A673 (cell line): ENCODE results near the gene ITGAV. TPM values are rescaled to one million over a fixed set of nuclear protein-coding genes. Genes with fewer than 3 reads are reported as not detected.
"Not testable (repeated sequence)": the region's sequence is repeated elsewhere in the genome, so short reads cannot be mapped to it uniquely, and the experiment has no call there.

Source experiments
- BruUV-seq: library from RNA; stranded (reverse); fragments of 400-500 nt; replicated peaks from 2 replicates; lab custom pipeline; 2021; lab: Mats Ljungman, UMichigan
- CTCF ChIA-PET: fragments of 300-600 bp; sonication (Branson Sonifier 250); formaldehyde crosslinking; loops from one replicate; lab custom pipeline; 2022; ENCODE audit warnings: antibody characterized with exemption; lab: Charles Lee
- POLR2A ChIA-PET: fragments of 300-600 bp; sonication (Branson Sonifier 250); formaldehyde crosslinking; loops from one replicate; lab custom pipeline; 2022; ENCODE audit warnings: antibody characterized with exemption; ENCODE audit not compliant: low non-redundant PET; lab: Charles Lee
- DNase-seq: peaks from one replicate; pipeline ENCODE4 v3.0.0-alpha.2; 2015; ENCODE audit warnings: low spot score
- H3K27ac ChIP-seq: fragments of 200-600 bp; sonication (generic); 2 replicates; pipeline ENCODE4 v1.5.1; 2016; ENCODE audit warnings: mixed run types, low read depth, mild to moderate bottlenecking, mixed read lengths, antibody characterized with exemption, low read length; ENCODE audit not compliant: poor library complexity, severe bottlenecking
- H3K27me3 ChIP-seq: fragments of 200-600 bp; sonication (generic); replicated peaks from 2 replicates; pipeline ENCODE4 v1.6.1; 2017; ENCODE audit warnings: mixed run types, low read depth, mild to moderate bottlenecking, mixed read lengths, antibody characterized with exemption, low read length; ENCODE audit not compliant: insufficient read depth, poor library complexity
- H3K36me3 ChIP-seq: fragments of 200-600 bp; sonication (generic); 2 replicates; pipeline ENCODE4 v1.6.1; 2016; ENCODE audit warnings: mixed run types, mild to moderate bottlenecking, mixed read lengths, antibody characterized with exemption, low read length; ENCODE audit not compliant: insufficient read depth, poor library complexity, severe bottlenecking
- H3K4me1 ChIP-seq: fragments of 200-600 bp; sonication (generic); 2 replicates; pipeline ENCODE4 v1.6.1; 2017; ENCODE audit warnings: mixed run types, mild to moderate bottlenecking, mixed read lengths, antibody characterized with exemption, low read length; ENCODE audit not compliant: insufficient read depth, poor library complexity, severe bottlenecking
- H3K4me3 ChIP-seq: fragments of 200-600 bp; sonication (generic); 2 replicates; pipeline ENCODE4 v1.5.1; 2016; ENCODE audit warnings: low read depth, mixed run types, mild to moderate bottlenecking, mixed read lengths, low read length; ENCODE audit not compliant: poor library complexity, severe bottlenecking
- H3K9me3 ChIP-seq: fragments of 200-600 bp; sonication (generic); 2 replicates; pipeline ENCODE4 v1.6.1; 2016; ENCODE audit warnings: mixed run types, low read depth, mild to moderate bottlenecking, mixed read lengths, antibody characterized with exemption, low read length; ENCODE audit not compliant: poor library complexity, severe bottlenecking
- EZH2 ChIP-seq: fragments of 200-600 bp; sonication (generic); IDR thresholded peaks from 2 replicates; pipeline ENCODE4 v1.6.1; 2017; ENCODE audit warnings: borderline replicate concordance, low read depth, mild to moderate bottlenecking, mixed read lengths, antibody characterized with exemption, low read length; ENCODE audit not compliant: poor library complexity, severe bottlenecking
- intact Hi-C: fragments of 100-400 bp; cut with micrococcal nuclease; formaldehyde crosslinking; loops from one replicate; pipeline ENCODE4 v1.10.0; 2022; ENCODE audit not compliant: unreplicated experiment
- total RNA-seq: library from RNA; stranded (reverse); gene quantifications from 2 replicates; pipeline ENCODE4 v1.2.3, GENCODE V29; 2021
- TF ChIP-seq, protein P1 (sequence below): fragments of 300-800, 200-600 bp; sonication (generic); conservative IDR thresholded peaks from 2 replicates; pipeline ENCODE4 v1.5.1; 2017; ENCODE audit warnings: low read depth, mild to moderate bottlenecking, antibody characterized with exemption, low read length, moderate library complexity, mixed read lengths

The ITGAV gene
- total RNA-seq, 1 experiment from 2014 or later = 28.4 TPM

DNA sequence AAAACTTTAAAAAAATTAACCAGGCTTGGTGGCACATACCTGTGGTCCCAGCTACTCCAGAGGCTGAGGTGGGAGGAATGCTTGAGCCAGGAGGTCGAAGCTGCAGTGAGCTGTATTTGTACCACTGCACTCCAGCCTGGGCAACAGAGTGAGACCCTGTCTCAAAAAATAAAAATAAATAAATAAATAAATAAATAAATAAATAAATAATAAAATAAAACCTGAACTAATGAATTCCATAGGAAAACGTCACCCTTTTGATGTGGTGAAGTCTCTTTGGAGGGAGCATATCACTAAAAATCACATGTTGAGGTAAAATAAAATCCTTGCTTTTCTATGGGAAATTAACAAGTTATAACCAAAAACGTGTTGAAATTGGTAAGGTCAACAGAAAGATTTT, 29.6 kb upstream of the ITGAV start:
- intact Hi-C loops = no loop called here
- H3K4me3 ChIP-seq = no peak overlapping the region
- H3K4me1 ChIP-seq = peaks cover 4% of the 10 kb centered on the region
- H3K27me3 ChIP-seq = no peaks in the 10 kb centered on the region
- H3K9me3 ChIP-seq = no peaks in the 10 kb centered on the region
- no peak for TF ChIP-seq EZH2
- TF ChIP-seq, protein P1, sequence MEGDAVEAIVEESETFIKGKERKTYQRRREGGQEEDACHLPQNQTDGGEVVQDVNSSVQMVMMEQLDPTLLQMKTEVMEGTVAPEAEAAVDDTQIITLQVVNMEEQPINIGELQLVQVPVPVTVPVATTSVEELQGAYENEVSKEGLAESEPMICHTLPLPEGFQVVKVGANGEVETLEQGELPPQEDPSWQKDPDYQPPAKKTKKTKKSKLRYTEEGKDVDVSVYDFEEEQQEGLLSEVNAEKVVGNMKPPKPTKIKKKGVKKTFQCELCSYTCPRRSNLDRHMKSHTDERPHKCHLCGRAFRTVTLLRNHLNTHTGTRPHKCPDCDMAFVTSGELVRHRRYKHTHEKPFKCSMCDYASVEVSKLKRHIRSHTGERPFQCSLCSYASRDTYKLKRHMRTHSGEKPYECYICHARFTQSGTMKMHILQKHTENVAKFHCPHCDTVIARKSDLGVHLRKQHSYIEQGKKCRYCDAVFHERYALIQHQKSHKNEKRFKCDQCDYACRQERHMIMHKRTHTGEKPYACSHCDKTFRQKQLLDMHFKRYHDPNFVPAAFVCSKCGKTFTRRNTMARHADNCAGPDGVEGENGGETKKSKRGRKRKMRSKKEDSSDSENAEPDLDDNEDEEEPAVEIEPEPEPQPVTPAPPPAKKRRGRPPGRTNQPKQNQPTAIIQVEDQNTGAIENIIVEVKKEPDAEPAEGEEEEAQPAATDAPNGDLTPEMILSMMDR = no peak
- H3K27ac ChIP-seq = no peak overlapping the region
- H3K36me3 ChIP-seq = no peaks in the 10 kb centered on the region
- CTCF ChIA-PET = no interaction called here
- no peak for DNase-seq
- POLR2A ChIA-PET = no interaction called here
- no TSS peak for BruUV-seq

- H3K4me1 ChIP-seq = peaks cover 4% of the 10 kb centered on the region
- intact Hi-C loops = no loop called here
- DNase-seq = no peak
- H3K9me3 ChIP-seq = no peaks in the 10 kb centered on the region
- no peaks in the 10 kb centered on the region for H3K36me3 ChIP-seq
- TF ChIP-seq, protein P1 = no peak
- TF ChIP-seq EZH2 = no peak
- POLR2A ChIA-PET = no interaction called here
- CTCF ChIA-PET = no interaction called here
- H3K27me3 ChIP-seq = no peaks in the 10 kb centered on the region
- no peak overlapping the region for H3K4me3 ChIP-seq
- H3K27ac ChIP-seq = no peak overlapping the region
- BruUV-seq = no TSS peak
These were observed 28.2 kb upstream of the ITGAV start for GRCh38 chr2:186561467-186562208.

- CTCF ChIA-PET = no interaction called here
- DNase-seq = no peak
These were observed 27.7 kb upstream of the ITGAV start for GRCh38 chr2:186562209-186562578.

GRCh38 chr2:186568600-186568999, 21.3 kb upstream of the ITGAV start:
- BruUV-seq, H3K9me3 ChIP-seq, CTCF ChIA-PET, H3K36me3 ChIP-seq, DNase-seq, intact Hi-C loops, H3K4me3 ChIP-seq, POLR2A ChIA-PET, H3K27me3 ChIP-seq, H3K4me1 ChIP-seq, H3K27ac ChIP-seq: not testable (repeated sequence)

More at GRCh38 chr2:186562209-186562578, 27.7 kb upstream of the ITGAV start:
- Histone ChIP-seq H3K9me3 (no peaks in the 10 kb centered on the region), H3K4me1 (peaks cover 4% of the 10 kb centered on the region), H3K27me3 (no peaks in the 10 kb centered on the region), H3K36me3 (no peaks in the 10 kb centered on the region), H3K4me3 (no peak overlapping the region), H3K27ac (no peak overlapping the region)
- intact Hi-C loops = no loop called here
- POLR2A ChIA-PET = no interaction called here
- BruUV-seq = no TSS peak
- TF ChIP-seq EZH2 = no peak
- TF ChIP-seq, protein P1 = no peak

GRCh38 chr2:186569127-186569526, 20.7 kb upstream of the ITGAV start:
- H3K4me1 ChIP-seq, POLR2A ChIA-PET, H3K27ac ChIP-seq, H3K27me3 ChIP-seq, H3K9me3 ChIP-seq, intact Hi-C loops, CTCF ChIA-PET, BruUV-seq, H3K36me3 ChIP-seq, H3K4me3 ChIP-seq, DNase-seq: not testable (repeated sequence)
